Measurements from ENCODE around the gene AIFM3.
A peak's percentile ranks its signal among the peaks of the same experiment; 100 is the strongest.

AIFM3 gene

GRCh38 chr22:20980523-20980922, 13.5 kb downstream of the AIFM3 start:
- H3K4me1 Mint-ChIP-seq, result peaks cover 47% of the 10 kb centered on the region
- H3K9me3 Mint-ChIP-seq, result peaks cover 9% of the 10 kb centered on the region
- TF ChIP-seq, protein P1, sequence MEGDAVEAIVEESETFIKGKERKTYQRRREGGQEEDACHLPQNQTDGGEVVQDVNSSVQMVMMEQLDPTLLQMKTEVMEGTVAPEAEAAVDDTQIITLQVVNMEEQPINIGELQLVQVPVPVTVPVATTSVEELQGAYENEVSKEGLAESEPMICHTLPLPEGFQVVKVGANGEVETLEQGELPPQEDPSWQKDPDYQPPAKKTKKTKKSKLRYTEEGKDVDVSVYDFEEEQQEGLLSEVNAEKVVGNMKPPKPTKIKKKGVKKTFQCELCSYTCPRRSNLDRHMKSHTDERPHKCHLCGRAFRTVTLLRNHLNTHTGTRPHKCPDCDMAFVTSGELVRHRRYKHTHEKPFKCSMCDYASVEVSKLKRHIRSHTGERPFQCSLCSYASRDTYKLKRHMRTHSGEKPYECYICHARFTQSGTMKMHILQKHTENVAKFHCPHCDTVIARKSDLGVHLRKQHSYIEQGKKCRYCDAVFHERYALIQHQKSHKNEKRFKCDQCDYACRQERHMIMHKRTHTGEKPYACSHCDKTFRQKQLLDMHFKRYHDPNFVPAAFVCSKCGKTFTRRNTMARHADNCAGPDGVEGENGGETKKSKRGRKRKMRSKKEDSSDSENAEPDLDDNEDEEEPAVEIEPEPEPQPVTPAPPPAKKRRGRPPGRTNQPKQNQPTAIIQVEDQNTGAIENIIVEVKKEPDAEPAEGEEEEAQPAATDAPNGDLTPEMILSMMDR (IDR thresholded peaks at IDR 0.05), result no peak
- peaks cover 8% of the 10 kb centered on the region for H3K36me3 Mint-ChIP-seq (ENCODE audit: low read depth)
- H3K27me3 Mint-ChIP-seq (ENCODE audit: low read depth, poor library complexity), result peaks cover 33% of the 10 kb centered on the region
- no peak for DNase-seq
- H3K27ac Mint-ChIP-seq, result no peak overlapping the region
- peak overlapping the region; percentile 99 for H3K4me3 Mint-ChIP-seq

DNA sequence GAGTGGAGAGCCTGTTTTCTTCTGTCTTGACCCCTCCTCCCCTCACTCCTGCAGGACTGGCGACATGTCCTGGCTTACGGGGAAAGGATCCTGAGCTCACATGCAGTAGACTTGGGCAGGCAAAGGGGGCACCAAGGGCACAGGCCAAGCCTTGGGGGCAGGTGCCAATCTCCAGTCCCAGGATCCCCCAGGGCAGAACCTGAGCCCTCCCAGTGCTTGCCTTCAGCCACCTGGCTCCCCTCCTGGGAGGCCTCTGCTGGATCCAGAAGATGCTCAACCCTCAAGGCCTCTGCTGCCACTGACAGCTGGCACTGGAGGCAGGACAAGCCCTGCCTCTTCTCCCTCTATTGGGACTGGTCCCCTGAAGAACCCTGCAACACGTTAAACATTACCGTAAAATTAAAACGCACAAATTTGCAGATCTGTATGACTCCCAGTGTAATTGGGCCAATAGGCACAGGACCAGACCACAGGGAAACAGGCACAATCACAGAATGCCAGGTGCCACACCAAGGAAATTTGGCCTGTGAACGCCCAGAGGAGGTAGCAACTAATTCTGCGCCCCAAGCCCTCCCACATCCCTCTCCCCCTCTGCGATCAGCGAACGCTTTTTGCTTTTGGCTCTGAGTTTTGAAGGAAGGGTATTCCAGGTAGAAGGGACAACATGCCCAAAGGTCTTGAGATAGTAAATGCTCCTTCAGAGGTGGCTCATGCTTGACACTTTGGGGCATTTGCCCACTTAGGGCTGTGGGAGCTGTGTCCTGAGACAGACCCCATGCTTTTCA, 14.1 kb downstream of the AIFM3 start:
- Mint-ChIP-seq H3K9me3 (peaks cover 9% of the 10 kb centered on the region), H3K27me3 (ENCODE audit: low read depth, poor library complexity) (peaks cover 30% of the 10 kb centered on the region), H3K4me3 (peak overlapping the region; percentile 99), H3K27ac (peak overlapping the region; percentile 74), H3K4me1 (peaks cover 47% of the 10 kb centered on the region), H3K36me3 (ENCODE audit: low read depth) (peaks cover 9% of the 10 kb centered on the region)
- TF ChIP-seq, protein P1 (IDR thresholded peaks at IDR 0.05), result no peak
- DNase-seq, result no peak

GRCh38 chr22:20981787-20982562, 14.9 kb downstream of the AIFM3 start, which contains the start of gene LZTR1:
TSS of gene LZTR1 (plus strand) at chr22:20982297. CDS start at chr22:20982372, 75 bp downstream.
- Mint-ChIP-seq H3K27me3 (ENCODE audit: low read depth, poor library complexity) (peaks cover 23% of the 10 kb centered on the region), H3K4me3 (peak within 1 kb of the TSS; percentile 99), H3K36me3 (ENCODE audit: low read depth) (peaks cover 14% of the 10 kb centered on the region), H3K4me1 (peaks cover 47% of the 10 kb centered on the region), H3K9me3 (peaks cover 9% of the 10 kb centered on the region), H3K27ac (peak within 1 kb of the TSS; percentile 74)
- DNase-seq, result peak; percentile 81
- TF ChIP-seq, protein P1 (IDR thresholded peaks at IDR 0.05), result no peak

DNA sequence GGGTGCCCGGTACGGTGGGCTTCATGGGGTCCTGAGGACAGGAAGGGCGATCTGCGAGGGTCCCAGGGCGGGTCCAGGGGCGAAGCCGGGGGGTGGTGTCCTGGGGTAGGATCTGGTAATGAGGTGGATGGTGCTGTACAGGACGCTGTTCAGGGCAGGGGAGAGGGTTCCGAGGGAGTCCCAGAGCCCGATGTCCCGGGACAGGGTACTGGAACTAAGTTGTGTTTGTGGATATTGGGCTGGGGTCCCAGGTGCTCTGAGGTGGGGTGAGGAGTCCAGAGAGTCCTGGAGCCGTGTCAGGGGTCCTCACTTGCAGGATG, 15.5 kb downstream of the AIFM3 start:
- H3K4me3 Mint-ChIP-seq, result peak overlapping the region; percentile 99
- peaks cover 9% of the 10 kb centered on the region for H3K9me3 Mint-ChIP-seq
- H3K36me3 Mint-ChIP-seq (ENCODE audit: low read depth), result peaks cover 15% of the 10 kb centered on the region
- peaks cover 21% of the 10 kb centered on the region for H3K27me3 Mint-ChIP-seq (ENCODE audit: low read depth, poor library complexity)
- no peak overlapping the region for H3K27ac Mint-ChIP-seq
- H3K4me1 Mint-ChIP-seq, result peaks cover 47% of the 10 kb centered on the region
- DNase-seq, result no peak
- TF ChIP-seq, protein P1 (IDR thresholded peaks at IDR 0.05), result no peak

DNA sequence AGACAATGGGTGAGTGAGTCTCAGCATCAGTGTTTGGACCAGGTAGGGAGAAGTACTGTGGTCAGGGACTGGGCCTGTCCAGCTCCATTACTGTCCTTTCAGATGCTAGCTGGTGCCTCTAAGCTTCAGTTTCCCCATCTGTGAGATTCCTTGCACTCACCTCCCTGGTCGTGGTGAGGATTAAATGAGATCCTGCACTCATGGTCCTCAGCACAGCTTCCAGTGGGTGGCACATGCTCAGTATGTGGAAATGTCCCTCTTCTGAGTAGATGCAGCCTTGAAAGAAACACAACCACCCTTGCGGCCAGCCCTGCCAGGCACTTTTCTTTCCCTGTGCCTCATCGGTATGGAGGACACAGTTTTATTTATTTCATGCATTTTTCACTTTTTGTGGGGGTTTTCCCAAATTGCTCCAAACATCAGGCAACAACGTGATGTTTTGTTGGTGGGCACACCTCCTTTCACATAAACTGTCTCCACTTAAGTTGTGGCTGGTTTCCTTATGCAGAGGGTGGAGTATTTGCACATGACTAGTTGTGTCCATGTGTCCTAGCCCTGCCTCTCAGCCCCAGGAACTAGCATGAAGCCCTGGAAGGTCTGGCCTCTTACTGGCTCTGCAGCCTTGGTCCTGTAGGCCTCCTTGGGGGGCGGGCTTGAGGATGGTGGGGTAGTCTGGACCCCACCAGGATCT, 16.2 kb downstream of the AIFM3 start:
- H3K4me1 Mint-ChIP-seq, result peaks cover 47% of the 10 kb centered on the region
- H3K27ac Mint-ChIP-seq, result no peak overlapping the region
- peak overlapping the region; percentile 99 for H3K4me3 Mint-ChIP-seq
- H3K27me3 Mint-ChIP-seq (ENCODE audit: low read depth, poor library complexity), result peaks cover 14% of the 10 kb centered on the region
- no peak for DNase-seq
- TF ChIP-seq, protein P1 (IDR thresholded peaks at IDR 0.05), result no peak
- H3K36me3 Mint-ChIP-seq (ENCODE audit: low read depth), result peaks cover 19% of the 10 kb centered on the region
- peaks cover 9% of the 10 kb centered on the region for H3K9me3 Mint-ChIP-seq
